Measurements from ENCODE around the gene AKAP5.
A peak's percentile ranks its signal among the peaks of the same experiment; 100 is the strongest.

AKAP5 gene

DNA sequence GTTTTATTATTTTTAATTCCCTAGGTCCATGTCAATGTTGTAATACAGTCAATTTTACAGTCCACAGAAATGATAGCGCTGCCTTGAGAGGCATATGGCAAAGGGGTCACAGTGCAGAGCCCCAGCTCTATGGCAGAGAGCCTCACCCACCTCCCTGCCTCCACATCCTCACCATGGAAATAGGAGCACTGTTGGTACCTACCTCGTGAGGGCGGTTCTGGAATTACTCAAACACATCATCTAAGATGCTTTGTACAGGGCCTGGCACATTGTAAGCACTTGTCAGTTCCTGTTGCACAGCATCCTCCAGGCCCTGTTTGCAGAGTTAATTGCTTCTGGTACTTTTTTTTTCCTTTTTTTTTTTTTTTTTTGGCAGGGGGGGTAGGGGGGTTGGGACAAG lies 4.1 kb upstream of the AKAP5 start:
- no peak for DNase-seq

GRCh38 chr14:64463195-64463594 lies 2.1 kb upstream of the AKAP5 start:
- DNase-seq: no peak

DNA sequence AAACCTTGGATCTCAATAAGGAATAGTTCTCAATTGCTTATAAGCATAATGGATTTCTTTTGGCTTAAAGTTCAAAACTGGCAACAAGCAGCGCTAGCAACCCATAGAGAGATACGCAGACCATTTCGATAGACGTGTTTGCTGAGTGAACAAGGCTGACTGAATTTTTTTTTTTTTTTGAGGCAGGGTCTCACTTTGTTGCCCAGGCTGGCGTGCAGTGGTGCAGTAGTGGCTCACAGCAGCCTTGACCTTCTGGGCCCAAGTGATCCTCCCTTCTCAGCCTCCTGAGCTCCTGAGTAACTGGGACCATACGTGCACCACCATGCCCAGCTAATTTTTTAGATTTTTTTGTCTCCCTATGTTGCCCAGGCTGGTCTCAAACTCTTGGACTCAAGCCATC lies 1.4 kb upstream of the AKAP5 start:
- DNase-seq: no peak

DNA sequence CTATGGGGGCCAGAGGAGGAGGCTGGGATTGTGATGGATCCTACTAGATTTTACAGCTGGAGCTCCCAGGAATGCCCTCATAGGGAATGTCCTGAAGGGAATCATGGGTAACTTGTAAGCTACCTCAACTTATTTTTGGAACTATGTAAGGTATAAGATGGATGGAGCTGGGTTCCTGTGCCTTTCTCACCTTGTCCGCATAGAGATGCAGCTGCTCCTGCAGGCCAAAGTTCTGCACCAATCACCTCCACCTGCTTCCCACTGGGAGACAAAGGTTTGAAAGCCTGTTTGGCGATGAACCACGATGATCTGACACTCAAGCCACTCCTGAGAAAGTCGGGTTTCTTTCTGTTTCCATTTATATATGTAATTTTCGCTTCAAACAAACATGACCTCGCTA lies 648 bp upstream of the AKAP5 start:
- no peak for DNase-seq

- peak; percentile 80 for DNase-seq
Measured at GRCh38 chr14:64465831-64466554, 694 bp downstream of the AKAP5 start.

DNA sequence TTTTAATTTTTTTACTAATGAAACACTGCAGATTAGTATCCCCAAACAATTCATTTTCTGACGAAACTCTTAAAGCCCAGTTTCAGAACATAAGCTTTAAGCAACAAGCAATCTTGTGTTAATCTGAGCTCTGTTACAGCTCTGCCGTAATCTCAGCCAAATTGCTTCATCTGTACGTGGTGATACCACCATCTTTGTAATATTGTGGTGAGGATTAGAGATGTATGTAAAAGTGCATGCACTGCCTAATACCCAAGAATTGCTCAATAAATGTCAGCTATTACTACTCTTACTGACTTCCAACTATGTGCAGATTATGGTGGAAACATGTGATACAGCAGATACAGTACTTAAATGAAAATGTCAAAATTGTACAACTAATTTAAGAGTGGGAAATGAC lies 1.8 kb downstream of the AKAP5 start:
- DNase-seq: no peak

GRCh38 chr14:64467566-64467965 lies 2.3 kb downstream of the AKAP5 start:
- no peak for DNase-seq

DNA sequence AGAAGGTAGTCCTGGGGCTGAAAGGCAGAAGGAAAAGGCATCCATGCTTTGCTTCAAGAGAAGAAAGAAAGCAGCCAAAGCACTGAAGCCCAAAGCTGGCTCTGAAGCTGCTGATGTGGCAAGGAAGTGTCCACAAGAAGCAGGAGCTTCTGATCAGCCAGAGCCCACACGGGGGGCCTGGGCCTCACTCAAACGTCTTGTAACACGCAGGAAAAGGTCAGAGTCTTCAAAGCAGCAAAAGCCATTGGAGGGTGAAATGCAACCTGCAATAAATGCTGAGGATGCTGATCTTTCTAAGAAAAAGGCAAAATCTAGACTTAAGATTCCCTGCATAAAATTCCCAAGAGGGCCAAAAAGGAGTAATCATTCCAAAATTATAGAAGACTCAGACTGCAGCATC lies 3.2 kb downstream of the AKAP5 start:
- no peak for DNase-seq

DNA sequence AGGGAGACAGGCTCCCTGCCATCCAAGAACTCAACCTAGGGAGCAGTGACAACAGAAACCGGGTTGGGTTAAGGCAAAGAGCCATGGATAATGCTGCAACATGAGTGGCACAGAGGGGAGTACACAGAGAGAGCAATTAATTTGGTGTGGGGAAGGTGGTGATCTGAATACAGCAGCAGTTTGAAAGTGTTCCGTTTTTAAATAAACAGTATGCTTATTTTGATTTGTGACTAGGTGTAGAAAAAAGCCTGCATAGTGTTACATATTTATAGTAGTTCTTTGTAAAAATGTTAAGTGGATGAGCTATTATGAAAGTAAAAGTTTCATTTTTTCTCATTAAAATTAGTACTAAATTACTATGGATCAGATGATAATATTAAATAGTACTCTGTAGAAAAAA lies 8.7 kb downstream of the AKAP5 start:
- no peak for DNase-seq

- no peak for DNase-seq
Measured at GRCh38 chr14:64474698-64475097, 9.4 kb downstream of the AKAP5 start.

GRCh38 chr14:64475585-64476273 lies 10.4 kb downstream of the AKAP5 start:
- no peak for DNase-seq

DNA sequence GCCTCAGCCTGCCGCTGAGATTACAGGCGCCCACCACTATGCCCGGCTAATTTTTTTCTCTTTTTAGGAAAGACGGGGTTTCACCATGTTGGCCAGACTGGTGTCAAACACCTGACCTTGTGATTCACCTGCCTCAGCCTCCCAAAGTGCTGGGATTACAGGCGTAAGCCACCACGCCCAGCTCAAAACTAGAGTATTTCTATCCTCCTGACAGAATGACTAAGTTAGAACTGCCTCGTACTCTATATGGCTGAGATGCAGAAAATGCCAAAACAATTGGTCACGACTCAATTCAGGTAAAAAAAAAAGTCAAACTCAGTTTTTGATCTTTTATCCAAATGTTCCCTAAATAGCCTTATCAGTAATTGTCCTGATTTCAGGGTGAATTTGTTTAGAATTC lies 11.1 kb downstream of the AKAP5 start:
- no peak for DNase-seq

DNA sequence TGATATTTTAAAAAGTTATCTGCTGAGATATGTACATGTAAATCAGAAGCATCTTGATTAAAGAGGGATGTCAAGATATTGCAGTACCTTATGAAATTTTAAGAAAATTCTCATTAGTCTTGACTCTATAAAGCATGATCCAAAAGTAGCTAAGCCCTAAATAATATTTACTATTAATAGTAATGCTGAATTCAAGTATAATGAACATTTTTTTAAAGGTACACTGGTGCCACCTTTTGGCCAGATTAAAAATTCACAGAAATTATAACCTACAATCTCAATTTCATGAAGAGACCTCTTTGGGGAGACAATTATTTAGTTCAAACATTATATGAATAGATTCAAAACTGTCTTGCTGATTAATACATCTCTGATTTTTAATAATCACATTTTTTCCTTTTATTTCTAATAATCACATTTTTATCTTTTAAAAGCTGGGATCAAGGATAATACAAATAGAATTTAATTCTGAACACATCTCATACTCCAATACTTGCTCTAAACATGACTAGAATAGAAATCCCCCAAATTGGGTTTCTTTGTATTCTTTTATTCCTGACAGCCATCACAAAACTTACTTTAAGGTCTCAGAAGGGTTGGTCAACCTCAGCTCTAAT lies 13.4 kb downstream of the AKAP5 start:
- peak; percentile 49 for DNase-seq

DNA sequence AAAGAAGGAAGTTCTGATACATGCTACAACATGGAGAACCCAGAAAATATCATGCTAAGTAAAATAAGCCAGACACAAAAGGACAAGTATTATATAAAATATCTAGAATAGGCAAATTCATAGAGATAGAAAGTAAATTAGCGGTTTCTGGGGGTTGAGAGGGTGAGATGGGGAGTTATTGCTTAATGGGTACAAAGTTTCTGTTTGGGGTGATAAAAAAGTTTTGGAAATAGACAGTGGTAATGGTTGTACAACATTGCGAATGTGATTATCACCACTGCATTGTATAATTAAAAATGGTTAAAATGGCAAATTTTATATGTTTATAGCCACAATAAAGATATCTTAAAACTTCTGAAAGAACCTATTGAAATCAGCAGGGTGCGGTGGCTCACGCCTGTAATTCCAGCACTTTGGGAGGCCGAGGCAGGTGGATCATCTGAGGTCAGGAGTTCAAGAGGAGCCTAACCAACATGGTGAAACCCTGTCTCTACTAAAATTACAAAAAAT lies 23.3 kb downstream of the AKAP5 start:
- no peak for DNase-seq

DNA sequence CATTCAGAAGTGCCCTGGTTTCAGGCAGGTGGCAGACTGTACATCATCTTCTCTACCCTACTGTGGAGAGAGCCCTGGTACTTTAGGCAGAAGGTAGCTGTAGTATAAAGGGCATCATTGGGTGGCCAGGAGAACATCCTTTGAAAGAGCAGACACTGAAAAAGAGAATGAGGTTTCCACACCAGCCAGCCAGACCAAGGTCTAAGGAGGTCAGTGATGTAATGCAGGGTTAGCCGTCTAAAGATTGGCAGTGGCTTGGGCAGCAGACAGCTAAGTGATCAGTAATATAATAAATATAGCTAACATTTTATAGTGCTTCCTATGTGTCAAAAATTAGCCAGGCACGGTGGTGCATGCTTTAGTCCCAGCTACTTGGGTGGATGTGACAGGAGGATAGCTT lies 26.3 kb downstream of the AKAP5 start:
- DNase-seq: no peak

DNA sequence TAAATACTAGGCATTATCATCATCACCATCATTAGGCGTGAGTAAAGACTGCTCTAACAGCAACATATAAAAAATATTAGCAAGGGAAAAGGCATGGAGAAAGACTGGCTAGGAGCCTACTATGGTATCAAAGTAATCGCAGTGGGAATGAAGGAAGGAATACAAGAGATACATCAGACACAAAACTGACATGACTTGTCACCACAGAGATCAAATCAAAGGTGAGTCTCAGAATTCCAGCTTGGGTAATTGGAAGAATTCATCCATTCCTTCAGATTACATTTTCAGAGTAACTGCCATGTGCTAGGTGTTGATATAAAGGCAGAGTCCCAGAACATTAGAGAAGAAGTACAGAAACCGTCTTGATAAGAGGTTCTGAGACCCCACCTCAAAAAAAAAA lies 28.2 kb downstream of the AKAP5 start:
- no peak for DNase-seq

GRCh38 chr14:64495252-64495651 lies 30.0 kb downstream of the AKAP5 start:
- no peak for DNase-seq

- DNase-seq: no peak
Measured at GRCh38 chr14:64496764-64497163, 31.5 kb downstream of the AKAP5 start.

- no peak for DNase-seq
Measured at GRCh38 chr14:64500088-64500487, 34.8 kb downstream of the AKAP5 start.

DNA sequence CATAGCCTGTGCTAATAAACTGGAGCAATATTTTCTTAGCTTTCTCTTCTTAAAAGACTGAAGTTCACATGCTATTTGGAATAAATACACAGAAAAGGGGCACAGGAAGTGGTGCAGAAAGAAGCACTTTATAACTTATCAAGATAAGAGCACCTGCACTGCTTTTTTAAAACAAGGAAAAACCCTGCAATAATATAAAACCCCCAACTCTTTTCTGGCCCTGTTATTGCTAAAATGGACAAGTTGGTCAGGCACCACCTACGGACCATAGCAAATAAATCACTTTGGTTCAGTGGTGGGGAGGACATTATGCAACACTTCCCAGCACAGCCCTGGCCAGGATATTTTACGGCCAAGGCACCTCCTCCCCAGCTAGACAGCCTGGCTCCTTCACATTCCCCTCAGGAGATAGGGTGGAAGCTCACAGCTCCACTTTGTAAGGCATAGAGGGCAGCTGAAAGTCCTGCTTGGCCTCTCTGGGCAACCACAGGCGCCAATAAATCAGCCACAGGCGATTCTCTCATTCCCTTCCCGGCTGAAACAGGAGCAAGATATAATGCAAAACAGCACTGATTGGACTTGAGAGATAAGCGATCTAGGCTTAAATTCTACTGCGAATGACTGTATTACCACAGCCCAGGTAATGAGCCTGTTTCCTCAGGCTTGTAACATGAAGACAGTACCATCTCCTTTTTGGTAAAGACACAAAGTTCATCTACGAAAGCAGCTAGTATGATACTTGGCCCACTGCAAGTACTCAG lies 36.3 kb downstream of the AKAP5 start:
- no peak for DNase-seq

DNA sequence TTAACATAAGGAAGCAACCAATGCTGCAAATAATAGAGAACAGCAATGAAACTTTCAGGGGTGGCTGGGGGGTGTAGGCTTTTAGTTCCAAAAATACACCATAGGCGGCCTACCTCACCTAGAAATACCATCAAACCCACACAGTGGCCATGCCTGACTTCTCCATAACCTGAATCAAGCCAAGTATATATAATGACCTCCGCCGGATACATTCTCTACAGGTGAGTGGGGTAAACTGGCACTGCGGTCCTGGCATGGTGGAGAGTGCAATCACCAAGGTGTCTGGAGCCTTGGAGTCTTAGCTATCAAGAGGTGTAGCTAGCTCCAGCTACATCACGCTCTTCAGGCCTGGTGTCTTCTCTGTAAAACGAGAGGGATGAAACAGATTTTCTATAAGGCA lies 37.2 kb downstream of the AKAP5 start:
- no peak for DNase-seq

- no peak for DNase-seq
Measured at GRCh38 chr14:64502887-64503433, 37.7 kb downstream of the AKAP5 start.
